Measurements from ENCODE around the gene HYOU1.

GRCh38 chr11:119042927-119043326 lies 14.1 kb downstream of the HYOU1 start:
- TF ChIP-seq PATZ1 (CRISPR knock-in tag; IDR thresholded peaks at IDR 0.05; ENCODE audit: borderline replicate concordance) (no peak), TOX (CRISPR knock-in tag; IDR thresholded peaks at IDR 0.05; ENCODE audit: borderline replicate concordance) (no peak), SNAI2 (CRISPR knock-in tag; IDR thresholded peaks at IDR 0.05) (no peak), ZFP30 (CRISPR knock-in tag; IDR thresholded peaks at IDR 0.05) (no peak), ZNF565 (CRISPR knock-in tag; conservative IDR thresholded peaks at IDR 0.05; ENCODE audit: low read depth) (no peak), CREB5 (CRISPR knock-in tag; IDR thresholded peaks at IDR 0.05; ENCODE audit: low read depth) (no peak), GLIS3 (CRISPR knock-in tag; IDR thresholded peaks at IDR 0.05) (no peak), CSDC2 (CRISPR knock-in tag; IDR thresholded peaks at IDR 0.05) (no peak)

All from SK-N-SH treated with all-trans-retinoic acid at 6 μM for 48 hours (cell line).